DND-41 (cell line): ENCODE data around the gene TMEM134.

Experiments used
- ATAC-seq: fragments of 200-7000 bp; cut with Tn5 transposase; 3 replicates; pipeline ENCODE4 v1.9.1; 2021; ENCODE audit warnings: low read depth; ENCODE audit not compliant: insufficient read depth
- DNase-seq: peaks from one replicate; pipeline ENCODE4 v3.0.0-alpha.2; 2020
- H2AFZ ChIP-seq: 2 replicates; pipeline ENCODE4 v1.6.0; 2012; ENCODE audit warnings: low read depth, low read length
- H3K27ac ChIP-seq: 2 replicates; pipeline ENCODE4 v1.5.1; 2012; ENCODE audit warnings: low read length, inconsistent platforms
- H3K27me3 ChIP-seq: fragments of 200-600 bp; sonication (generic); 2 replicates; pipeline ENCODE4 v1.6.0; 2012; ENCODE audit warnings: low read length, mild to moderate bottlenecking, inconsistent platforms; ENCODE audit not compliant: insufficient read depth, poor library complexity
- H3K36me3 ChIP-seq: 2 replicates; pipeline ENCODE4 v1.5.1; 2012; ENCODE audit warnings: low read length, inconsistent platforms; ENCODE audit not compliant: insufficient read depth
- H3K4me1 ChIP-seq: 2 replicates; pipeline ENCODE4 v1.5.1; 2012; ENCODE audit warnings: mild to moderate bottlenecking, low read length; ENCODE audit not compliant: insufficient read depth
- H3K4me2 ChIP-seq: 2 replicates; pipeline ENCODE4 v1.6.0; 2012; ENCODE audit warnings: mild to moderate bottlenecking, moderate library complexity, low read length, inconsistent platforms; ENCODE audit not compliant: insufficient read depth
- H3K4me3 ChIP-seq, 2 experiments: fragments of 200-600 bp in 1 of 2; shearing (Covaris generic) in 1 of 2; 2 replicates each; pipeline ENCODE4 v1.5.1; 2012 to 2016; ENCODE audit warnings: inconsistent platforms in 2 of 2, low read length in 2 of 2, mild to moderate bottlenecking in 2 of 2, low read depth in 1 of 2, moderate library complexity in 1 of 2
- H3K79me2 ChIP-seq: 2 replicates; pipeline ENCODE4 v1.6.0; 2012; ENCODE audit warnings: low read length, inconsistent platforms; ENCODE audit not compliant: insufficient read depth
- H3K9ac ChIP-seq: 2 replicates; pipeline ENCODE4 v1.6.0; 2012; ENCODE audit warnings: low read depth, mild to moderate bottlenecking, inconsistent platforms, low read length, moderate library complexity
- H3K9me3 ChIP-seq: 2 replicates; pipeline ENCODE4 v1.5.1; 2012; ENCODE audit warnings: low read length, moderate library complexity, mild to moderate bottlenecking, inconsistent platforms; ENCODE audit not compliant: insufficient read depth, severe bottlenecking
- H4K20me1 ChIP-seq: 2 replicates; pipeline ENCODE4 v1.6.0; 2012; ENCODE audit warnings: low read length; ENCODE audit not compliant: insufficient read depth
- EZH2 ChIP-seq: IDR thresholded peaks from 3 replicates; pipeline ENCODE4 v1.6.1; 2012; ENCODE audit warnings: borderline replicate concordance, low read depth, mild to moderate bottlenecking, moderate library complexity, low read length, inconsistent platforms; ENCODE audit not compliant: severe bottlenecking
- TF ChIP-seq, protein P1 (sequence below): IDR thresholded peaks from 2 replicates; pipeline ENCODE4 v1.5.1; 2012; ENCODE audit warnings: borderline replicate concordance, low read length, moderate library complexity, mild to moderate bottlenecking; ENCODE audit not compliant: poor library complexity, severe bottlenecking; ENCODE audit errors: extremely low read depth

The TMEM134 gene

DNA sequence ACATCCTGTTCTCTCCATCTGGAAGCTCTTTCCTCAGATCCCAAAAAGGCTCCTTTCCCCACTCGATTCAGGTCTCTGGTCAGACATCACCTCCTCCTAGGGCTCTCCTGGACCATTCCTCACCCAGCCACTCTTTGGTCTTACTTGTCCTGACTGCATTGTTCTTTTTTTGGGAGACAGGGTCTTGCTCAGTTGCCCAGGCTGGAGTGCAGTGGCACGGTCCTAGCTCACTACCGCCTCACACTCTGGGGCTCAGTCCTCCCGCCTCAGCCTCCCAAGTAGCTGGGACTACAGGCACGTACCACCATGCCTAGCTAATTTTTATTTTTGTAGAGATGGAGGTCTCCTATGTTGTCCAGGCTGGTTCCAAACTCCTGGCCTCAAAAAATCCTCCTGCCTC lies 23.5 kb downstream of the TMEM134 start:
- Histone ChIP-seq H3K4me2 (peak overlapping the region; percentile 57), H3K4me3 (no peak overlapping the region), H3K36me3 (no peaks in the 10 kb centered on the region), H3K27ac (no peak overlapping the region; the same call in 1 of the 2 replicates), H3K27me3 (no peaks in the 10 kb centered on the region), H3K79me2 (peaks cover 9% of the 10 kb centered on the region; the same call in 1 of the 2 replicates), H2AFZ (no peak overlapping the region), H3K9ac (no peak overlapping the region), H3K9me3 (no peaks in the 10 kb centered on the region), H4K20me1 (peaks cover 3% of the 10 kb centered on the region; the same call in 1 of the 2 replicates), H3K4me1 (peaks cover 30% of the 10 kb centered on the region)
- TF ChIP-seq, protein P1, sequence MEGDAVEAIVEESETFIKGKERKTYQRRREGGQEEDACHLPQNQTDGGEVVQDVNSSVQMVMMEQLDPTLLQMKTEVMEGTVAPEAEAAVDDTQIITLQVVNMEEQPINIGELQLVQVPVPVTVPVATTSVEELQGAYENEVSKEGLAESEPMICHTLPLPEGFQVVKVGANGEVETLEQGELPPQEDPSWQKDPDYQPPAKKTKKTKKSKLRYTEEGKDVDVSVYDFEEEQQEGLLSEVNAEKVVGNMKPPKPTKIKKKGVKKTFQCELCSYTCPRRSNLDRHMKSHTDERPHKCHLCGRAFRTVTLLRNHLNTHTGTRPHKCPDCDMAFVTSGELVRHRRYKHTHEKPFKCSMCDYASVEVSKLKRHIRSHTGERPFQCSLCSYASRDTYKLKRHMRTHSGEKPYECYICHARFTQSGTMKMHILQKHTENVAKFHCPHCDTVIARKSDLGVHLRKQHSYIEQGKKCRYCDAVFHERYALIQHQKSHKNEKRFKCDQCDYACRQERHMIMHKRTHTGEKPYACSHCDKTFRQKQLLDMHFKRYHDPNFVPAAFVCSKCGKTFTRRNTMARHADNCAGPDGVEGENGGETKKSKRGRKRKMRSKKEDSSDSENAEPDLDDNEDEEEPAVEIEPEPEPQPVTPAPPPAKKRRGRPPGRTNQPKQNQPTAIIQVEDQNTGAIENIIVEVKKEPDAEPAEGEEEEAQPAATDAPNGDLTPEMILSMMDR, result no peak
- no peak for TF ChIP-seq EZH2
- DNase-seq (peak; percentile 4), ATAC-seq (no peak)

DNA sequence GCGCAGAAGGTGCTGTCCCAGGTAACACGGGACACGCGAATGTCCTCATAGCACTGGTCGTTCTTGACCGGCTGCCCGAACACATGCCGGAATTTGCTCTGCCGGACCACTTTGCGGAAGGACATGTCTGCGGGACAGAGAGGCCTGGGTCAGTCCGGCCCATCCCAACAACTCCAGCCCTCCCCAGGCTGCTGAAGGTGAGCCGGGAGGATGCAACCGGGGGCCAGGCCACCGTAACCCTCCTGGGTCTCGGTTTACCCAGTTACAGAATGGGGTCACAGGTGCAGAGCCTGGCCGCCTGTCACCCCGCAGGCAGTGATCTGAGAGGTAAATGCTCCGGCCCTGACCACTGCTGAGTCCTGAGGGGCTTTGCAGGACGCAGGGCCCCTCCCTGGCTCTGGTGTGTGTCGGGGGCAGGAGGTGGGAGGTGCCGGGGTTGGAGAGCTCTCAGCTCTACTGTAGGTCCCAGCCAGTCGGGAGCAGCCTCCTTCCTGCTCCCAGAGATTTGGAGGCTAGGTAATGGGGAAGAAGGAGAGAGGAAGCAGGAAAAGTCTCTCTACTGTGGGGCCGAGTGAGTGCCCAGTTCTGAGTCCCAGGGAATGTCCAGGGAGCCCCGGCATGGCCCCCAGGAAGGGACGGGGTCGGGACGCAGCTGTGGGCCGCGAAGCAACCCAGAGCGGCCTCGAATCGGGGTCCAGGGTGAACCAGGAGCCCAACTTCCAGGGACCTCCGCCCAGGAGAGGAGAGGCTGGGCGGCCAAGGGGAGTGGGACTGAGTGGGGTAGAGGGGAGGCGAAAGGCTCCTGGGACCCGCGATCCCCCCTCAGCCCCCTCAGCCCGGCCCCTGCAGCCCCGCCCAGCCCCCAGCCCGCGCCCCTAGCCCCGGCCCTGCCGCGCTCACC lies 26.3 kb downstream of the TMEM134 start:
- peaks cover 17% of the 10 kb centered on the region; the same call in 1 of the 2 replicates for H3K36me3 ChIP-seq
- H3K9me3 ChIP-seq, result no peaks in the 10 kb centered on the region
- H3K4me3 ChIP-seq, result no peak overlapping the region
- no peak for TF ChIP-seq EZH2
- TF ChIP-seq, protein P1, result no peak
- peaks cover 54% of the 10 kb centered on the region for H3K4me1 ChIP-seq
- H3K27ac ChIP-seq, result peak overlapping the region; percentile 69
- peak overlapping the region; percentile 28 for H3K9ac ChIP-seq
- DNase-seq (peak; percentile 23), ATAC-seq (no peak; the same call in 2 of the 3 replicates)
- peaks cover 3% of the 10 kb centered on the region; the same call in 1 of the 2 replicates for H4K20me1 ChIP-seq
- peak overlapping the region; percentile 57 for H3K4me2 ChIP-seq
- no peaks in the 10 kb centered on the region for H3K27me3 ChIP-seq
- H3K79me2 ChIP-seq, result peaks cover 33% of the 10 kb centered on the region
- H2AFZ ChIP-seq, result no peak overlapping the region

DNA sequence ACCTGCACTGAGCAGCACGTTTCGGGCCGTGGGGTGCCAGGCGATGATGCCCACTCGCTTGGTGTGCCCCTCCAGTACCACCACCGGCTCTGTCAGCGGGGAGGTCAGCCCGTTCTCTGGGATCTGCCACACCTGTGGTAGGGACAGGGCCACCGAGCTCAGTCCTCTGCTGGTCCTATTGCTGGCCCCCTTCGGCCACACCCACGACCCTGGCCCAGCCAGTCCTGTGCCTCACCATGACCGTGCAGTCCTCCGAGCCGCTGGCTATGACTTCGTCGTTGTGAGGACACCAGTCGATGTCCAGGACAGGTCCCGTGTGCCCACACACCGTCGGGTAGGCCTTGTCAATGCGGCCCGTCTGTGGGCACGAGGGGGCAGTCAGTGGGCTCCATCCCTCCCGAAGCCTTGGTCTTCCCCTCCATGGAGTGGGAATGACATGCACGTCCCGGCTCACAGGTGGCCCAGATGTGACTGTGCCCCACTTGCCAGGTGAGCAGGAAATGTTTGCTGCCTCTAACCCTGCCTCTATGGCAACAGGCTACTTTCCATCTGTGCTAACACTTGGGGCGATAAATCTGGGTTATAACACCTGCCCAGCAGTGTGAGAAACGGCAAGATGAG lies 27.2 kb downstream of the TMEM134 start:
- H3K27ac ChIP-seq, result 0 out of 2 replicates have a peak overlapping the region, but pooled peaks have one; percentile 28
- no peak overlapping the region for H3K4me3 ChIP-seq
- H4K20me1 ChIP-seq, result peaks cover 4% of the 10 kb centered on the region

More for the DNA sequence above, 27.2 kb downstream of the TMEM134 start:
- H3K36me3 ChIP-seq, result peaks cover 24% of the 10 kb centered on the region; the same call in 1 of the 2 replicates
- H3K4me1 ChIP-seq, result peaks cover 57% of the 10 kb centered on the region
- H3K27me3 ChIP-seq, result no peaks in the 10 kb centered on the region
- H3K79me2 ChIP-seq, result peaks cover 42% of the 10 kb centered on the region
- H3K4me2 ChIP-seq, result no peak overlapping the region
- H2AFZ ChIP-seq, result no peak overlapping the region
- ATAC-seq, result no peak
- DNase-seq, result peak; percentile 12
- TF ChIP-seq, protein P1, result no peak
- TF ChIP-seq EZH2, result no peak
- H3K9me3 ChIP-seq, result no peaks in the 10 kb centered on the region
- H3K9ac ChIP-seq, result no peak overlapping the region
